HepG2 (cell line): Measurements from ENCODE around the gene PLXNC1. TPM values are rescaled to one million over a fixed set of nuclear protein-coding genes. Genes with fewer than 3 reads are reported as not detected.

Experiments used
- DNMT3B ChIP-seq: conservative IDR thresholded peaks from 2 replicates; pipeline ENCODE4 v1.6.1; 2016; ENCODE audit warnings: missing biosample characterization, control low read depth
- FOXA3 ChIP-seq: IDR thresholded peaks from 2 replicates; pipeline ENCODE4 v1.6.1; 2016; ENCODE audit warnings: missing genetic modification reagents, missing compliant biosample characterization
- GATAD2A ChIP-seq: IDR thresholded peaks from 2 replicates; pipeline ENCODE4 v1.6.1; 2016
- HNRNPK ChIP-seq: fragments of 200-400 bp; formaldehyde crosslinking; IDR thresholded peaks from 2 replicates; pipeline ENCODE4 v1.6.1; 2018; ENCODE audit warnings: low read length, low read depth, moderate library complexity, mild to moderate bottlenecking; ENCODE audit not compliant: poor library complexity, severe bottlenecking
- MLLT10 ChIP-seq: sonication (generic); formaldehyde crosslinking; IDR thresholded peaks from 2 replicates; pipeline ENCODE4 v1.4.0; 2020; ENCODE audit warnings: missing genetic modification reagents
- MNT ChIP-seq: fragments of 450-650 bp; IDR thresholded peaks from 2 replicates; pipeline ENCODE4 v1.6.1; 2016
- NFATC3 ChIP-seq: sonication (generic); formaldehyde crosslinking; IDR thresholded peaks from 2 replicates; pipeline ENCODE4 v1.5.1; 2020; ENCODE audit warnings: mild to moderate bottlenecking, missing genetic modification reagents
- SP140L ChIP-seq: sonication (generic); formaldehyde crosslinking; IDR thresholded peaks from 2 replicates; pipeline ENCODE4 v1.4.0; 2020; ENCODE audit warnings: missing genetic modification reagents, borderline replicate concordance
- ZEB1 ChIP-seq: IDR thresholded peaks from 2 replicates; pipeline ENCODE4 v1.6.1; 2012; ENCODE audit warnings: mild to moderate bottlenecking, low read depth, inconsistent platforms; ENCODE audit not compliant: insufficient replicate concordance
- ZFAT ChIP-seq: sonication (generic); formaldehyde crosslinking; conservative IDR thresholded peaks from 2 replicates; pipeline ENCODE4 v1.8.1; 2023; ENCODE audit warnings: missing genetic modification reagents, inconsistent platforms
- ZNF335 ChIP-seq: sonication (generic); formaldehyde crosslinking; IDR thresholded peaks from 2 replicates; pipeline ENCODE4 v1.4.0; 2020; ENCODE audit warnings: missing genetic modification reagents
- ZNF367 ChIP-seq: sonication (generic); formaldehyde crosslinking; IDR thresholded peaks from 2 replicates; pipeline ENCODE4 v1.4.0; 2020; ENCODE audit warnings: missing genetic modification reagents, borderline replicate concordance
- ZNF431 ChIP-seq: sonication (generic); formaldehyde crosslinking; IDR thresholded peaks from 2 replicates; pipeline ENCODE4 v1.9.0; 2022; ENCODE audit warnings: missing genetic modification reagents, low read depth, mild to moderate bottlenecking, borderline replicate concordance
- ZNF513 ChIP-seq: sonication (generic); formaldehyde crosslinking; conservative IDR thresholded peaks from 2 replicates; pipeline ENCODE4 v1.5.0; 2020; ENCODE audit warnings: missing genetic modification reagents
- ZNF691 ChIP-seq: sonication (generic); formaldehyde crosslinking; IDR thresholded peaks from 2 replicates; pipeline ENCODE4 v1.4.0; 2020; ENCODE audit warnings: missing genetic modification reagents, low read depth, mild to moderate bottlenecking, borderline replicate concordance
- ZNF768 ChIP-seq: sonication (generic); formaldehyde crosslinking; IDR thresholded peaks from 2 replicates; pipeline ENCODE4 v1.4.0; 2020; ENCODE audit warnings: missing genetic modification reagents
- polyA plus RNA-seq, 8 experiments: library from polyadenylated mRNA; depleted of rRNA in 3 of 8; stranded (reverse) in 7 of 8; unstranded in 1 of 8; fragments of >200 nt; fragmentation: Illumina TruSeq in 4 of 8; extraction: Trizol in 4 of 8; gene quantifications; 2 replicates each; pipeline versions ENCODE4 v1.2.1 to v1.2.3, GENCODE V29; 2011 to 2016; ENCODE audit warnings: low read depth in 4 of 8, missing spikeins in 1 of 8, mixed read lengths in 1 of 8; ENCODE audit not compliant: insufficient read depth in 1 of 8
- total RNA-seq, 5 experiments: library from RNA; depleted of rRNA; stranded (reverse); fragments of >200 nt; fragmentation: Illumina TruSeq; extraction: Trizol; gene quantifications; 2 replicates each; pipeline ENCODE4 v1.2.3, GENCODE V29; 2016; ENCODE audit warnings: low read depth in 1 of 5
- TF ChIP-seq, protein P1 (sequence below): sonication (generic); formaldehyde crosslinking; IDR thresholded peaks from 2 replicates; pipeline ENCODE4 v1.4.0; 2020; ENCODE audit warnings: missing genetic modification reagents, borderline replicate concordance
- TF ChIP-seq, protein P2 (sequence below): IDR thresholded peaks from 2 replicates; pipeline ENCODE4 v1.6.1; 2016; ENCODE audit warnings: mild to moderate bottlenecking
- TF ChIP-seq, protein P3 (sequence below): IDR thresholded peaks from 2 replicates; pipeline ENCODE4 v1.6.1; 2016; ENCODE audit warnings: low read depth, missing genetic modification reagents, missing compliant biosample characterization

Gene PLXNC1
- total and polyA plus RNA-seq, 2 of the 13 experiments (the other 11 are each of a cell fraction or from before 2014, with no cell fraction given): 6.6 to 11.2 TPM

- TF ChIP-seq FOXA3 (CRISPR knock-in tag) (peak; percentile 91), ZEB1 (no peak), ZNF367 (CRISPR knock-in tag) (no peak), HNRNPK (no peak), GATAD2A (CRISPR knock-in tag) (peak; percentile 94), ZNF768 (CRISPR knock-in tag) (no peak), ZNF335 (CRISPR knock-in tag) (peak; percentile 70; the same call in 1 of the 2 replicates), ZNF513 (CRISPR knock-in tag) (no peak), ZFAT (CRISPR knock-in tag) (no peak), ZNF691 (CRISPR knock-in tag) (no peak), NFATC3 (CRISPR knock-in tag) (no peak), SP140L (CRISPR knock-in tag) (no peak), DNMT3B (CRISPR knock-in tag) (no peak), ZNF431 (no peak), MNT (peak; percentile 64), MLLT10 (CRISPR knock-in tag) (no peak)
- TF ChIP-seq, protein P1, sequence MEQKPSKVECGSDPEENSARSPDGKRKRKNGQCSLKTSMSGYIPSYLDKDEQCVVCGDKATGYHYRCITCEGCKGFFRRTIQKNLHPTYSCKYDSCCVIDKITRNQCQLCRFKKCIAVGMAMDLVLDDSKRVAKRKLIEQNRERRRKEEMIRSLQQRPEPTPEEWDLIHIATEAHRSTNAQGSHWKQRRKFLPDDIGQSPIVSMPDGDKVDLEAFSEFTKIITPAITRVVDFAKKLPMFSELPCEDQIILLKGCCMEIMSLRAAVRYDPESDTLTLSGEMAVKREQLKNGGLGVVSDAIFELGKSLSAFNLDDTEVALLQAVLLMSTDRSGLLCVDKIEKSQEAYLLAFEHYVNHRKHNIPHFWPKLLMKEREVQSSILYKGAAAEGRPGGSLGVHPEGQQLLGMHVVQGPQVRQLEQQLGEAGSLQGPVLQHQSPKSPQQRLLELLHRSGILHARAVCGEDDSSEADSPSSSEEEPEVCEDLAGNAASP (CRISPR knock-in tag): 0 out of 2 replicates have a peak, but pooled peaks have one; percentile 44
- TF ChIP-seq, protein P2, sequence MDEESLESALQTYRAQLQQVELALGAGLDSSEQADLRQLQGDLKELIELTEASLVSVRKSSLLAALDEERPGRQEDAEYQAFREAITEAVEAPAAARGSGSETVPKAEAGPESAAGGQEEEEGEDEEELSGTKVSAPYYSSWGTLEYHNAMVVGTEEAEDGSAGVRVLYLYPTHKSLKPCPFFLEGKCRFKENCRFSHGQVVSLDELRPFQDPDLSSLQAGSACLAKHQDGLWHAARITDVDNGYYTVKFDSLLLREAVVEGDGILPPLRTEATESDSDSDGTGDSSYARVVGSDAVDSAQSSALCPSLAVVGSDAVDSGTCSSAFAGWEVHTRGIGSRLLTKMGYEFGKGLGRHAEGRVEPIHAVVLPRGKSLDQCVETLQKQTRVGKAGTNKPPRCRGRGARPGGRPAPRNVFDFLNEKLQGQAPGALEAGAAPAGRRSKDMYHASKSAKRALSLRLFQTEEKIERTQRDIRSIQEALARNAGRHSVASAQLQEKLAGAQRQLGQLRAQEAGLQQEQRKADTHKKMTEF (CRISPR knock-in tag): peak; percentile 58; the same call in 1 of the 2 replicates
- TF ChIP-seq, protein P3, sequence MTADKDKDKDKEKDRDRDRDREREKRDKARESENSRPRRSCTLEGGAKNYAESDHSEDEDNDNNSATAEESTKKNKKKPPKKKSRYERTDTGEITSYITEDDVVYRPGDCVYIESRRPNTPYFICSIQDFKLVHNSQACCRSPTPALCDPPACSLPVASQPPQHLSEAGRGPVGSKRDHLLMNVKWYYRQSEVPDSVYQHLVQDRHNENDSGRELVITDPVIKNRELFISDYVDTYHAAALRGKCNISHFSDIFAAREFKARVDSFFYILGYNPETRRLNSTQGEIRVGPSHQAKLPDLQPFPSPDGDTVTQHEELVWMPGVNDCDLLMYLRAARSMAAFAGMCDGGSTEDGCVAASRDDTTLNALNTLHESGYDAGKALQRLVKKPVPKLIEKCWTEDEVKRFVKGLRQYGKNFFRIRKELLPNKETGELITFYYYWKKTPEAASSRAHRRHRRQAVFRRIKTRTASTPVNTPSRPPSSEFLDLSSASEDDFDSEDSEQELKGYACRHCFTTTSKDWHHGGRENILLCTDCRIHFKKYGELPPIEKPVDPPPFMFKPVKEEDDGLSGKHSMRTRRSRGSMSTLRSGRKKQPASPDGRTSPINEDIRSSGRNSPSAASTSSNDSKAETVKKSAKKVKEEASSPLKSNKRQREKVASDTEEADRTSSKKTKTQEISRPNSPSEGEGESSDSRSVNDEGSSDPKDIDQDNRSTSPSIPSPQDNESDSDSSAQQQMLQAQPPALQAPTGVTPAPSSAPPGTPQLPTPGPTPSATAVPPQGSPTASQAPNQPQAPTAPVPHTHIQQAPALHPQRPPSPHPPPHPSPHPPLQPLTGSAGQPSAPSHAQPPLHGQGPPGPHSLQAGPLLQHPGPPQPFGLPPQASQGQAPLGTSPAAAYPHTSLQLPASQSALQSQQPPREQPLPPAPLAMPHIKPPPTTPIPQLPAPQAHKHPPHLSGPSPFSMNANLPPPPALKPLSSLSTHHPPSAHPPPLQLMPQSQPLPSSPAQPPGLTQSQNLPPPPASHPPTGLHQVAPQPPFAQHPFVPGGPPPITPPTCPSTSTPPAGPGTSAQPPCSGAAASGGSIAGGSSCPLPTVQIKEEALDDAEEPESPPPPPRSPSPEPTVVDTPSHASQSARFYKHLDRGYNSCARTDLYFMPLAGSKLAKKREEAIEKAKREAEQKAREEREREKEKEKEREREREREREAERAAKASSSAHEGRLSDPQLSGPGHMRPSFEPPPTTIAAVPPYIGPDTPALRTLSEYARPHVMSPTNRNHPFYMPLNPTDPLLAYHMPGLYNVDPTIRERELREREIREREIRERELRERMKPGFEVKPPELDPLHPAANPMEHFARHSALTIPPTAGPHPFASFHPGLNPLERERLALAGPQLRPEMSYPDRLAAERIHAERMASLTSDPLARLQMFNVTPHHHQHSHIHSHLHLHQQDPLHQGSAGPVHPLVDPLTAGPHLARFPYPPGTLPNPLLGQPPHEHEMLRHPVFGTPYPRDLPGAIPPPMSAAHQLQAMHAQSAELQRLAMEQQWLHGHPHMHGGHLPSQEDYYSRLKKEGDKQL (CRISPR knock-in tag): no peak
These were observed 24.6 kb downstream of the PLXNC1 start (continued) for GRCh38 chr12:94172973-94173372.
